Calu3 (cell line): ENCODE measurements around the gene RERE. TPM values are rescaled to one million over a fixed set of nuclear protein-coding genes. Genes with fewer than 3 reads are reported as not detected.
A peak's percentile ranks its signal among the peaks of the same experiment; 100 is the strongest.

Experiments
- BruUV-seq: library from RNA; stranded (reverse); fragments of 400-500 nt; replicated peaks from 2 replicates; lab custom pipeline; 2021; lab: Mats Ljungman, UMichigan
- CTCF ChIA-PET: fragments of 300-600 bp; sonication (Branson Sonifier 250); formaldehyde crosslinking; loops from one replicate; lab custom pipeline; 2022; ENCODE audit warnings: antibody characterized with exemption; lab: Charles Lee
- DNase-seq: peaks from one replicate; pipeline ENCODE4 v3.0.0; 2022
- H3K27ac Mint-ChIP-seq: one replicate; pipeline ENCODE4 v1.8.0; 2022; ENCODE audit warnings: mixed read lengths; ENCODE audit not compliant: unreplicated experiment
- H3K27me3 Mint-ChIP-seq: one replicate; pipeline ENCODE4 v1.8.0; 2022; ENCODE audit warnings: mixed read lengths; ENCODE audit not compliant: unreplicated experiment
- H3K36me3 Mint-ChIP-seq: one replicate; pipeline ENCODE4 v1.8.0; 2022; ENCODE audit warnings: mild to moderate bottlenecking, moderate library complexity, mixed read lengths; ENCODE audit not compliant: insufficient read depth, unreplicated experiment
- H3K4me1 Mint-ChIP-seq: one replicate; pipeline ENCODE4 v1.8.0; 2022; ENCODE audit warnings: mild to moderate bottlenecking, low read depth, mixed read lengths; ENCODE audit not compliant: unreplicated experiment
- H3K4me3 Mint-ChIP-seq: one replicate; pipeline ENCODE4 v1.8.0; 2022; ENCODE audit warnings: mild to moderate bottlenecking, low read depth, moderate library complexity, mixed read lengths; ENCODE audit not compliant: unreplicated experiment
- H3K9me3 Mint-ChIP-seq: one replicate; pipeline ENCODE4 v1.8.0; 2022; ENCODE audit warnings: low read depth, mixed read lengths; ENCODE audit not compliant: unreplicated experiment
- intact Hi-C: fragments of 100-400 bp; cut with micrococcal nuclease; formaldehyde crosslinking; loops from one replicate; pipeline ENCODE4 v1.10.0; 2022; ENCODE audit not compliant: unreplicated experiment
- total RNA-seq: library from RNA; stranded (reverse); gene quantifications from 2 replicates; pipeline ENCODE4 v1.2.3, GENCODE V29; 2022
- TF ChIP-seq, protein P1 (sequence below): fragments of 200-600 bp; IDR thresholded peaks from one replicate; pipeline ENCODE4 v1.8.0; 2022; ENCODE audit warnings: antibody characterized with exemption; ENCODE audit not compliant: unreplicated experiment

RERE gene
- total RNA-seq, 1 experiment from 2014 or later, result 45.9 TPM

DNA sequence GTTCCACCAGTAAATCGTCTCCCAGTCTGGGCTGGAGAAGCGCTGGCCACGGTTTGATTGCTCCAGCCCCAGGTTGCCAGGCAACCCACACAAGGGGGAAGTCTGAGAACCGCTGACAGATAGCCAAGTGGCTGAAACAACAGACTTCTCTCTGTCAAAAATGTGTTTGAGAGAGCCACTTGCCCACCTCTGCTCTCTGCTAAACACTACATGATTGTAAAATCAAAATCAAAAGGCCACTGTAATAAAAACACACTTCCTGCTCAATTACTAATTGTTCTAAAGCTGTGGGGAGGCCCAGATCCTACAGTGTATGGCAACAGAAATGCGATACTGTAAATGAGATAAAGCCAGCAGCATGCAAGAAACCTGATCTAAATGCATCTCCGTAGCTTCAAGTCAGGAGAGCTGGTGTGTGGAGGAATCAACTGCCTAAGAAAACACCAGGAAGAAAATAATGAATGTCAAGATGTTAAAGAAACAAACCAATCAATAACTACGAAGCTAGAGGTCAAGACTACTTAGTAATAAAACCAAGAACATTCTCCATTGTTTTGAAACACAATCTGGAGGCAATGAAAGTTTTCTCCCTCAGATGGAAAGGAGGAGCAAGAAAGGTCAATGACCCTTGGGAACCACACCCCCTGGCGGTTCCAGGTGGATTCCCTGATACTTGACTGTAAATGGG is 378.3 kb downstream of the RERE start:
- H3K27me3 Mint-ChIP-seq, result no peaks in the 10 kb centered on the region
- DNase-seq, result peak; percentile 76
- TF ChIP-seq, protein P1, sequence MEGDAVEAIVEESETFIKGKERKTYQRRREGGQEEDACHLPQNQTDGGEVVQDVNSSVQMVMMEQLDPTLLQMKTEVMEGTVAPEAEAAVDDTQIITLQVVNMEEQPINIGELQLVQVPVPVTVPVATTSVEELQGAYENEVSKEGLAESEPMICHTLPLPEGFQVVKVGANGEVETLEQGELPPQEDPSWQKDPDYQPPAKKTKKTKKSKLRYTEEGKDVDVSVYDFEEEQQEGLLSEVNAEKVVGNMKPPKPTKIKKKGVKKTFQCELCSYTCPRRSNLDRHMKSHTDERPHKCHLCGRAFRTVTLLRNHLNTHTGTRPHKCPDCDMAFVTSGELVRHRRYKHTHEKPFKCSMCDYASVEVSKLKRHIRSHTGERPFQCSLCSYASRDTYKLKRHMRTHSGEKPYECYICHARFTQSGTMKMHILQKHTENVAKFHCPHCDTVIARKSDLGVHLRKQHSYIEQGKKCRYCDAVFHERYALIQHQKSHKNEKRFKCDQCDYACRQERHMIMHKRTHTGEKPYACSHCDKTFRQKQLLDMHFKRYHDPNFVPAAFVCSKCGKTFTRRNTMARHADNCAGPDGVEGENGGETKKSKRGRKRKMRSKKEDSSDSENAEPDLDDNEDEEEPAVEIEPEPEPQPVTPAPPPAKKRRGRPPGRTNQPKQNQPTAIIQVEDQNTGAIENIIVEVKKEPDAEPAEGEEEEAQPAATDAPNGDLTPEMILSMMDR, result no peak
- no TSS peak for BruUV-seq
- intact Hi-C loops, result no loop called here
- CTCF ChIA-PET, result interaction anchor here (0.9 to 1.1 kb wide), 2 partner anchors 25 to 86 kb away, joined by 3 to 4 read pairs; no protein-coding TSS in a partner anchor
- H3K36me3 Mint-ChIP-seq, result peaks cover 8% of the 10 kb centered on the region
- no peaks in the 10 kb centered on the region for H3K9me3 Mint-ChIP-seq
- peaks cover 15% of the 10 kb centered on the region for H3K4me1 Mint-ChIP-seq
- H3K27ac Mint-ChIP-seq, result peak overlapping the region; percentile 80
- no peak overlapping the region for H3K4me3 Mint-ChIP-seq

DNA sequence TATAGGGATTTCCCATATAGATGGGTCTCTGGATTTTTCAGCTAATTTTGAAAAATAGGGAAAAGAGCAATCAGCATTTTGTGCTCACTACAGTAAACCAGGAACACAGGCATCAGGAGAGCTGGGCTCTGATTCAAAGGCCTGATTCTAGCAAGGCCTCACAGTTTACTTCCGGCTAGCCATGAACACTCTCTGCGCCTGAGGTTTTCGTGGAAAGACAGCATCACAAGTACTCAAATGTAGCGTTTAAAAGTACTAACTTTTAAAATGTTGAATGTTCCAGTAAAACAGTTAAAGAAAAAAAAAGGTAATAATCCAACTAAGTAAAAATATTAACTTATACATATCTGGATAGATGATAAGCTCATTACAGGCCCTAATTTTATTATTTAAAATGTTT is 379.0 kb downstream of the RERE start:
- DNase-seq, result no peak
- H3K36me3 Mint-ChIP-seq, result peaks cover 8% of the 10 kb centered on the region
- TF ChIP-seq, protein P1, result no peak
- no peak overlapping the region for H3K27ac Mint-ChIP-seq
- no peaks in the 10 kb centered on the region for H3K27me3 Mint-ChIP-seq
- H3K9me3 Mint-ChIP-seq, result no peaks in the 10 kb centered on the region
- intact Hi-C loops, result no loop called here
- BruUV-seq, result no TSS peak
- CTCF ChIA-PET, result interaction anchor here (0.6 to 1.1 kb wide), 3 partner anchors 24 to 94 kb away, joined by 3 to 4 read pairs (median 3); no protein-coding TSS in a partner anchor
- H3K4me3 Mint-ChIP-seq, result no peak overlapping the region
- peaks cover 15% of the 10 kb centered on the region for H3K4me1 Mint-ChIP-seq

DNA sequence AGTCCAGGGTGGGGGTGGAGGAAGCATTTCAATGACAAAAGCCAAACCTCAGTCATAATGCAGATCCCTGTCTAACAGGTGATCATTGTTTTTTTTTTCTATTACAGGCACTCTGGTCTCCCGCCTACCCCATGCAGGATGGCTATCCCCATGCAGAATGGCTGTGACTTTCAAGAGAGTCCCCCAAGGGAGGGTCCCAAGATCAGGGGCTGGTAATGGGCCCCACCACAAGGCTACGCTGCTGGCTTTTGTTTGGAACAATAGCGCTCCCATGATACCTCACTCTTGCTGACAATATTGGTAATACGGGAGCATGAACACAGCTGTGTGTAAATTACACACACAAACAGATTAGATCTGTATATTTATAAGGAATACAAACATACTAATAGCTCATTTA is 380.1 kb downstream of the RERE start:
- no peaks in the 10 kb centered on the region for H3K27me3 Mint-ChIP-seq
- H3K4me3 Mint-ChIP-seq, result no peak overlapping the region
- H3K27ac Mint-ChIP-seq, result no peak overlapping the region
- intact Hi-C loops, result no loop called here
- no peaks in the 10 kb centered on the region for H3K9me3 Mint-ChIP-seq
- peaks cover 15% of the 10 kb centered on the region for H3K4me1 Mint-ChIP-seq
- CTCF ChIA-PET, result no interaction called here
- TF ChIP-seq, protein P1, result no peak
- BruUV-seq, result no TSS peak
- no peak for DNase-seq
- H3K36me3 Mint-ChIP-seq, result peaks cover 11% of the 10 kb centered on the region

DNA sequence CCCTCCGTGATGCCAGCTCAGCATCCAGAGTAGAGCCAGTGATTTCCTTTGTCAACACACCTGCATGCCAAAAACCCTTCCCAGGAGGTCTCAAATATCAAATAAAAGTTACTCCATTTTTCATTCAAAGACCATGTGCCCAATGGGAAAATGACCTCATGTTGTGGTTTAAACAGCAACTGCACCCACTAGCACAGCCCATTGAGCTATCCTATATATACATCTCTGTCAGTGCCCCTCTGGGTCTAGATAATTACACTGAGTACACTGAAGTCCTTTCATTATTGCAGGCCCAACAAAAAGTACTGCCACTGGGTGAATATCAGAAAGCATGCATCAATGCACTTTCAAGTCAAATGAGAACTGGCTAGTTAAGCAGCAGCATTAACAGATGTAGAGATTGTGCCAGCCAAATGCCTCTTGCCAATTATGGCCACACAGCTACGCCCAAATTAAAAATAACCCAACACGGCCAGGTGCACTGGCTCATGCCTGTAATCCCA is 381.8 kb downstream of the RERE start:
- CTCF ChIA-PET, result no interaction called here
- H3K27me3 Mint-ChIP-seq, result no peaks in the 10 kb centered on the region
- no peak overlapping the region for H3K27ac Mint-ChIP-seq
- no peaks in the 10 kb centered on the region for H3K9me3 Mint-ChIP-seq
- intact Hi-C loops, result no loop called here
- BruUV-seq, result no TSS peak
- H3K4me1 Mint-ChIP-seq, result peaks cover 22% of the 10 kb centered on the region
- TF ChIP-seq, protein P1, result no peak
- no peak overlapping the region for H3K4me3 Mint-ChIP-seq
- no peak for DNase-seq
- peaks cover 14% of the 10 kb centered on the region for H3K36me3 Mint-ChIP-seq
